NCI-H226 (cell line): ENCODE measurements around the gene PIGZ.

Experiments used
- DNase-seq: peaks from one replicate; pipeline ENCODE4 v3.0.0-alpha.2; 2015

The PIGZ gene

GRCh38 chr3:196903740-196904139 lies 64.9 kb downstream of the PIGZ start:
- DNase-seq: no peak

GRCh38 chr3:196902296-196902695 lies 66.3 kb downstream of the PIGZ start:
- no peak for DNase-seq

GRCh38 chr3:196901768-196902167 lies 66.9 kb downstream of the PIGZ start:
- DNase-seq: no peak
